ENCODE measurements around the gene XPOT. TPM values are rescaled to one million over a fixed set of nuclear protein-coding genes. Genes with fewer than 3 reads are reported as not detected.

XPOT gene
- total RNA-seq, 1 donor from 2014 or later: 109 TPM

DNA sequence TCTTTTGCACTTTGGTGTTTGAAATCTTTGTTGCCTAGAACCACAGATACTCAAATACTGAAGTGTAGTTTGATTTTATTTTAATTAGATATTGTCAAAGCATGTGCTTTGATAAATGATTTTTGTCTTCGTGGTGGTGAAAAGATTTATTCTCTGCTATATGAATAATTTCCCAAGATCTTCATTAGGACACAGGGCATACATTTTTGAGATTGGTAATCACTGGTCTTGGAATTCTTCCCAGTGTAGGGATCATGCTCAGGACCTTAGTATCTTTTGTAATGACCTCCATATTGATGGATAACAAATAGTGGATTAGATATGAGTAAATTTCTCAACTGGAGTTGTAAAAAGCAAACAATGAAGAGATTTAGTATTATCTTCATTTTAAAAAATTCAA is 76.0 kb downstream of the XPOT start:
- no peak overlapping the region for H3K9ac ChIP-seq
- H3F3A ChIP-seq (ENCODE audit: low read depth): peaks cover 3% of the 10 kb centered on the region
- no peaks in the 10 kb centered on the region for H3K4me1 ChIP-seq
- no peak overlapping the region for H3K4me2 ChIP-seq
- H2AFZ ChIP-seq (replicated peaks): no peak overlapping the region
- H3K36me3 Mint-ChIP-seq: peaks cover 22% of the 10 kb centered on the region
- H3K27me3 ChIP-seq: no peaks in the 10 kb centered on the region
- H3K9me3 Mint-ChIP-seq: peaks cover 21% of the 10 kb centered on the region
- no peak overlapping the region for H3K4me3 ChIP-seq
- no peaks in the 10 kb centered on the region for H3K4me1 Mint-ChIP-seq
- no peak overlapping the region for H3K4me3 Mint-ChIP-seq
- no peaks in the 10 kb centered on the region for H3K27me3 Mint-ChIP-seq (ENCODE audit: insufficient read depth, low read depth)
- peaks cover 4% of the 10 kb centered on the region for H3K9me3 ChIP-seq (ENCODE audit: low read depth)
- peaks cover 41% of the 10 kb centered on the region for H3K36me3 ChIP-seq
- TF ChIP-seq, protein P1, sequence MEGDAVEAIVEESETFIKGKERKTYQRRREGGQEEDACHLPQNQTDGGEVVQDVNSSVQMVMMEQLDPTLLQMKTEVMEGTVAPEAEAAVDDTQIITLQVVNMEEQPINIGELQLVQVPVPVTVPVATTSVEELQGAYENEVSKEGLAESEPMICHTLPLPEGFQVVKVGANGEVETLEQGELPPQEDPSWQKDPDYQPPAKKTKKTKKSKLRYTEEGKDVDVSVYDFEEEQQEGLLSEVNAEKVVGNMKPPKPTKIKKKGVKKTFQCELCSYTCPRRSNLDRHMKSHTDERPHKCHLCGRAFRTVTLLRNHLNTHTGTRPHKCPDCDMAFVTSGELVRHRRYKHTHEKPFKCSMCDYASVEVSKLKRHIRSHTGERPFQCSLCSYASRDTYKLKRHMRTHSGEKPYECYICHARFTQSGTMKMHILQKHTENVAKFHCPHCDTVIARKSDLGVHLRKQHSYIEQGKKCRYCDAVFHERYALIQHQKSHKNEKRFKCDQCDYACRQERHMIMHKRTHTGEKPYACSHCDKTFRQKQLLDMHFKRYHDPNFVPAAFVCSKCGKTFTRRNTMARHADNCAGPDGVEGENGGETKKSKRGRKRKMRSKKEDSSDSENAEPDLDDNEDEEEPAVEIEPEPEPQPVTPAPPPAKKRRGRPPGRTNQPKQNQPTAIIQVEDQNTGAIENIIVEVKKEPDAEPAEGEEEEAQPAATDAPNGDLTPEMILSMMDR (IDR thresholded peaks at IDR 0.05): no peak
- no peak for TF ChIP-seq EZH2 (IDR thresholded peaks at IDR 0.05)
- no peak for TF ChIP-seq EZH2phosphoT487 (IDR thresholded peaks at IDR 0.05)
- H4K20me1 ChIP-seq (ENCODE audit: low read depth): no peaks in the 10 kb centered on the region
- peaks cover 31% of the 10 kb centered on the region for H3K79me2 ChIP-seq (ENCODE audit: low read depth)
- DNase-seq (ENCODE audit: low spot score): no peak
- H3K27ac Mint-ChIP-seq: no peak overlapping the region
- no peak overlapping the region for H3K27ac ChIP-seq

DNA sequence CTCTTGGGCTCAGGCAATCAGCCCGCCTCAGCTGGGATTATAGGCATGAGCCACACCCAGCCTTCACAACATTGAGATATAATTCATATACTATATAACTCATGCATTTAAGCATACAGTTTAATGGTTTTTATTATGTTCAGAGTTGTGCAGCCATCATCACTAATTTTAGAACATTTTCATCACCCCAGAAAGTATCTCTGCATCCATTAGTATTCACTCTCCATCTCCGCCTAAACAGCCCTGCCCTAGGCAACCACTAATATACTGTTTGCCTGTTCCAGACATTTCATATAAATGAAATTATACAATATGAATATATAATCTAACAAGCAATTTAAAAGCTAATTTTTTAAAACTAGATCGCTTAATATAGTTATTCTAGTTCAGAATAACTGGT is 82.5 kb downstream of the XPOT start:
- Histone ChIP-seq H3K4me1 (no peaks in the 10 kb centered on the region), H3K4me2 (no peak overlapping the region), H2AFZ (replicated peaks) (no peak overlapping the region), H3K36me3 (peaks cover 22% of the 10 kb centered on the region), H4K20me1 (ENCODE audit: low read depth) (no peaks in the 10 kb centered on the region), H3K4me3 (no peak overlapping the region), H3K27ac (no peak overlapping the region), H3K9me3 (ENCODE audit: low read depth) (no peaks in the 10 kb centered on the region), H3K9ac (no peak overlapping the region), H3K27me3 (no peaks in the 10 kb centered on the region), H3F3A (ENCODE audit: low read depth) (no peaks in the 10 kb centered on the region), H3K79me2 (ENCODE audit: low read depth) (no peaks in the 10 kb centered on the region)
- Mint-ChIP-seq H3K4me3 (no peak overlapping the region), H3K9me3 (no peaks in the 10 kb centered on the region), H3K27me3 (ENCODE audit: insufficient read depth, low read depth) (no peaks in the 10 kb centered on the region), H3K4me1 (no peaks in the 10 kb centered on the region), H3K36me3 (peaks cover 5% of the 10 kb centered on the region), H3K27ac (no peak overlapping the region)
- no peak for DNase-seq (ENCODE audit: low spot score)
- TF ChIP-seq, protein P1 (IDR thresholded peaks at IDR 0.05): no peak
- TF ChIP-seq EZH2phosphoT487 (IDR thresholded peaks at IDR 0.05) (no peak), EZH2 (IDR thresholded peaks at IDR 0.05) (no peak)

DNA sequence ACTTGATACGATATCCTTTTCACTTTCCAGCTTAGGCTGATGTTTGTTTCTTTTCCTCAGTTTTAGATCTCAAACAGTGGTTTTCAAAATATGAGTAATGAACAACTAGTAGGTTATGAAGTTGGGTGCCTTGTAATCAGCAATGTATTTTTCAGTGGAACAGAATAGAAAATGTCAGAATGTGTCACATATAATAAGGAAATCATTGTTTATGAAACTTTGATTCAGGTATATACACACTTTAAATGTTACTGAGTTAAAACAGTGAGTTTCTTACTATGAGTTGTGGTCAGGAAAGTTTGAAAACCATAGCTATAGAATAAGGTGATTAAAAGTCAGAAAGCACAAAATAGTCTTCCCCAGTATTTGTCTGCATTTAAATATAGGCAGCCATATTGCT is 87.5 kb downstream of the XPOT start:
- Histone ChIP-seq H3K27me3 (no peaks in the 10 kb centered on the region), H3K4me2 (no peak overlapping the region), H3K27ac (no peak overlapping the region), H3K9ac (no peak overlapping the region), H3F3A (ENCODE audit: low read depth) (peaks cover 8% of the 10 kb centered on the region), H2AFZ (replicated peaks) (no peak overlapping the region), H3K9me3 (ENCODE audit: low read depth) (no peaks in the 10 kb centered on the region), H3K4me1 (no peaks in the 10 kb centered on the region), H4K20me1 (ENCODE audit: low read depth) (no peaks in the 10 kb centered on the region), H3K36me3 (peaks cover 19% of the 10 kb centered on the region), H3K4me3 (no peak overlapping the region), H3K79me2 (ENCODE audit: low read depth) (no peaks in the 10 kb centered on the region)
- peaks cover 4% of the 10 kb centered on the region for H3K36me3 Mint-ChIP-seq
- no peak for DNase-seq (ENCODE audit: low spot score)
- no peaks in the 10 kb centered on the region for H3K27me3 Mint-ChIP-seq (ENCODE audit: insufficient read depth, low read depth)
- H3K4me3 Mint-ChIP-seq: no peak overlapping the region
- no peaks in the 10 kb centered on the region for H3K9me3 Mint-ChIP-seq
- no peak overlapping the region for H3K27ac Mint-ChIP-seq
- TF ChIP-seq EZH2 (IDR thresholded peaks at IDR 0.05): no peak
- TF ChIP-seq, protein P1 (IDR thresholded peaks at IDR 0.05): no peak
- TF ChIP-seq EZH2phosphoT487 (IDR thresholded peaks at IDR 0.05): no peak
- H3K4me1 Mint-ChIP-seq: no peaks in the 10 kb centered on the region

All from neural progenitor cell (in vitro differentiated cells).